Left ventricle myocardium superior (tissue), 1 donor: Measurements from ENCODE around the gene RBM33. TPM values are rescaled to one million over a fixed set of nuclear protein-coding genes. Genes with fewer than 3 reads are reported as not detected.

Source experiments
- ATAC-seq: fragments of 200-7000 bp; cut with Tn5 transposase; one replicate; pipeline ENCODE4 v1.9.1; 2020; ENCODE audit warnings: mild to moderate bottlenecking, moderate library complexity
- DNase-seq: peaks from one replicate; pipeline ENCODE4 v3.0.0-alpha.2; 2020
- intact Hi-C: fragments of 100-400 bp; cut with micrococcal nuclease; formaldehyde crosslinking; loops from one replicate; pipeline ENCODE4 v1.11.0; 2022
- total RNA-seq: library from RNA; stranded (reverse); fragmentation: NEBNext Ultra II Directional; extraction: Animal tissue kit (Norgen Biotek cat#: 25700); gene quantifications from one replicate; pipeline ENCODE4 v1.2.1, GENCODE V29; 2021
- donor health status: DM: no; HTN: yes; CAD: no; lungs with severe emphysema.

Gene RBM33
- total RNA-seq, 1 donor from 2014 or later, result 37.8 TPM

GRCh38 chr7:155711081-155711480 lies 66.6 kb downstream of the RBM33 start:
- no peak for DNase-seq
- ATAC-seq, result no peak
- intact Hi-C loops, result no loop called here

GRCh38 chr7:155713384-155713783 lies 68.9 kb downstream of the RBM33 start:
- intact Hi-C loops, result no loop called here
- ATAC-seq (peak; percentile 58), DNase-seq (peak; percentile 40)

- DNase-seq (no peak), ATAC-seq (peak; percentile 37)
- intact Hi-C loops, result no loop called here
Measured at GRCh38 chr7:155714702-155715101, 70.2 kb downstream of the RBM33 start.

- DNase-seq (no peak), ATAC-seq (no peak)
- intact Hi-C loops, result no loop called here
Measured at GRCh38 chr7:155715111-155715805, 70.8 kb downstream of the RBM33 start.

- no peak for DNase-seq
- intact Hi-C loops, result no loop called here
- no peak for ATAC-seq
Measured at GRCh38 chr7:155717010-155717744, 72.7 kb downstream of the RBM33 start.

- intact Hi-C loops, result no loop called here
- ATAC-seq (peak; percentile 86), DNase-seq (no peak)
Measured at GRCh38 chr7:155721056-155721455, 76.6 kb downstream of the RBM33 start.

- ATAC-seq (no peak), DNase-seq (no peak)
- intact Hi-C loops, result no loop called here
Measured at GRCh38 chr7:155722118-155722517, 77.7 kb downstream of the RBM33 start.

GRCh38 chr7:155722936-155723335 lies 78.5 kb downstream of the RBM33 start:
- intact Hi-C loops, result no loop called here
- ATAC-seq, result no peak

GRCh38 chr7:155724327-155725005 lies 80.0 kb downstream of the RBM33 start:
- DNase-seq (no peak), ATAC-seq (no peak)
- intact Hi-C loops, result no loop called here

More at GRCh38 chr7:155722936-155723335, 78.5 kb downstream of the RBM33 start:
- DNase-seq, result no peak

GRCh38 chr7:155725006-155725355 lies 80.5 kb downstream of the RBM33 start:
- intact Hi-C loops, result no loop called here
- no peak for ATAC-seq

GRCh38 chr7:155727616-155728015 lies 83.2 kb downstream of the RBM33 start:
- ATAC-seq, result no peak
- intact Hi-C loops, result no loop called here

More at GRCh38 chr7:155725006-155725355, 80.5 kb downstream of the RBM33 start:
- DNase-seq, result no peak

GRCh38 chr7:155728116-155728515 lies 83.7 kb downstream of the RBM33 start:
- DNase-seq (no peak), ATAC-seq (peak; percentile 77)
- intact Hi-C loops, result no loop called here

More at GRCh38 chr7:155727616-155728015, 83.2 kb downstream of the RBM33 start:
- no peak for DNase-seq

GRCh38 chr7:155729847-155730246 lies 85.4 kb downstream of the RBM33 start:
- ATAC-seq (peak; percentile 7), DNase-seq (no peak)
- intact Hi-C loops, result no loop called here

GRCh38 chr7:155731380-155731779 lies 86.9 kb downstream of the RBM33 start:
- DNase-seq (no peak), ATAC-seq (no peak)
- intact Hi-C loops, result no loop called here

- peak; percentile 52 for ATAC-seq
- DNase-seq, result no peak
- intact Hi-C loops, result no loop called here
Measured at GRCh38 chr7:155731871-155732270, 87.4 kb downstream of the RBM33 start.

- no peak for ATAC-seq
- intact Hi-C loops, result no loop called here
Measured at GRCh38 chr7:155732286-155732685, 87.8 kb downstream of the RBM33 start.

GRCh38 chr7:155733582-155734444 lies 89.4 kb downstream of the RBM33 start:
- ATAC-seq, result peak; percentile 78
- peak; percentile 58 for DNase-seq
- intact Hi-C loops, result no loop called here

More at GRCh38 chr7:155732286-155732685, 87.8 kb downstream of the RBM33 start:
- DNase-seq, result no peak

GRCh38 chr7:155734445-155734809 lies 90.0 kb downstream of the RBM33 start:
- ATAC-seq, result no peak
- DNase-seq, result no peak
- intact Hi-C loops, result no loop called here

- ATAC-seq (no peak), DNase-seq (no peak)
- intact Hi-C loops, result loop anchor here (5.0 kb wide), 1 partner anchor 138 kb away; no protein-coding TSS in a partner anchor
Measured at GRCh38 chr7:155735442-155736115, 91.1 kb downstream of the RBM33 start.
